Uterus (tissue), 4 donors: ENCODE results near the gene SLC6A17. TPM values are rescaled to one million over a fixed set of nuclear protein-coding genes. Genes with fewer than 3 reads are reported as not detected.

Source experiments
- DNase-seq, 2 donors: peaks; one replicate each; pipeline ENCODE4 v3.0.0-alpha.2; 2019 to 2020
- H3K27ac ChIP-seq, 2 donors: fragments of 200-600 bp; sonication (generic); 1 replicate in 1 of 2; 2 replicates in 1 of 2; pipeline ENCODE4 v1.5.1; 2016 to 2018
- H3K27me3 ChIP-seq, 2 donors: fragments of 200-600 bp; sonication (generic); one replicate each; pipeline ENCODE4 v1.5.1; 2018 to 2019; ENCODE audit warnings: control low read depth in 1 of 2
- H3K36me3 ChIP-seq, 2 donors: fragments of 200-600 bp; sonication (generic); one replicate each; pipeline ENCODE4 v1.5.1; 2019; ENCODE audit warnings: control low read depth in 1 of 2
- H3K4me1 ChIP-seq, 2 donors: fragments of 200-600 bp; sonication (generic); one replicate each; pipeline ENCODE4 v1.5.1; 2018 to 2019; ENCODE audit warnings: control low read depth in 1 of 2
- H3K4me3 ChIP-seq, 2 donors: fragments of 200-600 bp; sonication (generic); 1 replicate in 1 of 2; 2 replicates in 1 of 2; pipeline ENCODE4 v1.5.1; 2018 to 2019; ENCODE audit warnings: mild to moderate bottlenecking in 1 of 2
- H3K9me3 ChIP-seq, 2 donors: fragments of 200-600 bp; sonication (generic); one replicate each; pipeline ENCODE4 v1.5.1; 2019; ENCODE audit warnings: control low read depth in 1 of 2
- POLR2A ChIP-seq, 2 donors: fragments of 450-650 bp; IDR thresholded peaks; one replicate each; pipeline ENCODE4 v1.6.1; 2016; ENCODE audit warnings: antibody characterized with exemption in 2 of 2, mild to moderate bottlenecking in 1 of 2, moderate library complexity in 1 of 2
- intact Hi-C: fragments of 100-400 bp; cut with DNase I; formaldehyde crosslinking; loops from one replicate; pipeline ENCODE4 v1.15.1; 2023; ENCODE audit warnings: low total_unique reads
- total RNA-seq, 4 donors: library from RNA; depleted of rRNA in 3 of 4; stranded (reverse); fragments of >200 nt in 3 of 4; gene quantifications; one replicate each; pipeline versions ENCODE4 v1.1.0 to v1.2.4, GENCODE V29; 2014 to 2023
- TF ChIP-seq, protein P1 (sequence below), 4 experiments: fragments of 200-600 bp in 2 of 4; fragments of 450-650 bp in 2 of 4; sonication (generic) in 2 of 4; IDR thresholded peaks; one replicate each; pipeline ENCODE4 v1.5.1; 2016 to 2019; ENCODE audit warnings: antibody characterized with exemption in 4 of 4, mild to moderate bottlenecking in 2 of 4, moderate library complexity in 1 of 4
- donor health status: DM: yes; HTN: yes; CAD: no.

Gene SLC6A17
- total RNA-seq: under 1 TPM in 2 of 4 donors, not detected in 2; 0.07 to 0.15 TPM

DNA sequence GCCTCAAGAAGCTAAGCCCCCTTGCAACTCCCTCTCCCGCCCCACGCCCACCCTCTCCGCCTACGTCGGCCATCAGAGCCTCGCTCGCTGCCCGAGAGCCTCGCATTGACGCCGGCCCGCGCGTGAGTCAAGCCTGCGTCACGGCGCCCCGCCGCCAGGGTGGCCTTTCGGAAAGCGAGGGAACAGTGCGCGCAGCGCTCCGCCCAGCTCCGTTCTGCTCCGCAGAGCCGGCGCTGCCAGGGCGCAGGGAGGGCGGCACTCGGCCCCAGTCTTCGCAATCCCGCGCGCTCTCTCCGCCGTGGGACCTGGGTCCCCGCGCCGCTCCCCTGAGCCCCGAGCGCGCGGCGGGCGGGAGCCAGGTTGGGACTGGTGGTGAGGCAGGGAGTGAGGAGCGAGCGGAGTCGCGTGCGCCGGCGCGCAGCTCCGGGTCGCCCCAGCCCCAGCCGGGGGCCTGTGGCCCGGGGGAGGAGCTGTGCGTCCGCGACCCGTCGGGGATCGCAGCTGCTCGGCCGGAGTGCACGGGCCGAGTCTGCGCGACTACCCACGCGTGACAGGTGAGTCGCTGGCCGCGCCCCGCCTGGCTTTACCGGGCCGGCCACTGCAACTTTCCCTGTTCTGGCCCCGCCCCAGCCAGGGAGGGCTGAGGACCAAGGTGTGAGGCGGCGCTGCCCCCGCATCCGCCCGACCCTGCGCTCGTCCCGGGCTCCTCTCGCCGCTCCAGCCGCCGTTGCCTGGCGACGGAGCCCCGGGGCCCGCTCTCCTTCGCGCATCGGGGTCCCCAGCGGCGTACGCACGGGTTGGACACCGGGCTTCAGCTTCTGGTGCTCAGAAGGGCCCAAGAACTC is at the start of gene SLC6A17:
SLC6A17 (plus strand) TSS at position 165 of the 845 bp plus-strand sequence. CDS start 16,436 bp downstream, outside the sequence.
- Histone ChIP-seq H3K4me1 (peaks cover 0 to 5% of the 10 kb centered on the region in 2 donors), H3K36me3 (no peaks in the 10 kb centered on the region), H3K9me3 (no peaks in the 10 kb centered on the region), H3K27ac (no peak within 1 kb of the TSS), H3K4me3 (no peak within 1 kb of the TSS), H3K27me3 (peaks cover 0 to 15% of the 10 kb centered on the region in 2 donors)
- intact Hi-C loops: no loop called here
- no peak for DNase-seq
- no peak for TF ChIP-seq POLR2A (IDR thresholded peaks at IDR 0.05)
- TF ChIP-seq, protein P1, sequence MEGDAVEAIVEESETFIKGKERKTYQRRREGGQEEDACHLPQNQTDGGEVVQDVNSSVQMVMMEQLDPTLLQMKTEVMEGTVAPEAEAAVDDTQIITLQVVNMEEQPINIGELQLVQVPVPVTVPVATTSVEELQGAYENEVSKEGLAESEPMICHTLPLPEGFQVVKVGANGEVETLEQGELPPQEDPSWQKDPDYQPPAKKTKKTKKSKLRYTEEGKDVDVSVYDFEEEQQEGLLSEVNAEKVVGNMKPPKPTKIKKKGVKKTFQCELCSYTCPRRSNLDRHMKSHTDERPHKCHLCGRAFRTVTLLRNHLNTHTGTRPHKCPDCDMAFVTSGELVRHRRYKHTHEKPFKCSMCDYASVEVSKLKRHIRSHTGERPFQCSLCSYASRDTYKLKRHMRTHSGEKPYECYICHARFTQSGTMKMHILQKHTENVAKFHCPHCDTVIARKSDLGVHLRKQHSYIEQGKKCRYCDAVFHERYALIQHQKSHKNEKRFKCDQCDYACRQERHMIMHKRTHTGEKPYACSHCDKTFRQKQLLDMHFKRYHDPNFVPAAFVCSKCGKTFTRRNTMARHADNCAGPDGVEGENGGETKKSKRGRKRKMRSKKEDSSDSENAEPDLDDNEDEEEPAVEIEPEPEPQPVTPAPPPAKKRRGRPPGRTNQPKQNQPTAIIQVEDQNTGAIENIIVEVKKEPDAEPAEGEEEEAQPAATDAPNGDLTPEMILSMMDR (IDR thresholded peaks at IDR 0.05): no peak

GRCh38 chr1:110102081-110102480 is 48.2 kb upstream of the SLC6A17 start:
- no peak for DNase-seq
- Histone ChIP-seq H3K4me1 (no peaks in the 10 kb centered on the region), H3K27ac (no peak overlapping the region), H3K9me3 (no peaks in the 10 kb centered on the region), H3K27me3 (no peaks in the 10 kb centered on the region), H3K4me3 (no peak overlapping the region), H3K36me3 (no peaks in the 10 kb centered on the region)
- intact Hi-C loops: no loop called here
- TF ChIP-seq POLR2A (IDR thresholded peaks at IDR 0.05): no peak
- TF ChIP-seq, protein P1 (IDR thresholded peaks at IDR 0.05): no peak

DNA sequence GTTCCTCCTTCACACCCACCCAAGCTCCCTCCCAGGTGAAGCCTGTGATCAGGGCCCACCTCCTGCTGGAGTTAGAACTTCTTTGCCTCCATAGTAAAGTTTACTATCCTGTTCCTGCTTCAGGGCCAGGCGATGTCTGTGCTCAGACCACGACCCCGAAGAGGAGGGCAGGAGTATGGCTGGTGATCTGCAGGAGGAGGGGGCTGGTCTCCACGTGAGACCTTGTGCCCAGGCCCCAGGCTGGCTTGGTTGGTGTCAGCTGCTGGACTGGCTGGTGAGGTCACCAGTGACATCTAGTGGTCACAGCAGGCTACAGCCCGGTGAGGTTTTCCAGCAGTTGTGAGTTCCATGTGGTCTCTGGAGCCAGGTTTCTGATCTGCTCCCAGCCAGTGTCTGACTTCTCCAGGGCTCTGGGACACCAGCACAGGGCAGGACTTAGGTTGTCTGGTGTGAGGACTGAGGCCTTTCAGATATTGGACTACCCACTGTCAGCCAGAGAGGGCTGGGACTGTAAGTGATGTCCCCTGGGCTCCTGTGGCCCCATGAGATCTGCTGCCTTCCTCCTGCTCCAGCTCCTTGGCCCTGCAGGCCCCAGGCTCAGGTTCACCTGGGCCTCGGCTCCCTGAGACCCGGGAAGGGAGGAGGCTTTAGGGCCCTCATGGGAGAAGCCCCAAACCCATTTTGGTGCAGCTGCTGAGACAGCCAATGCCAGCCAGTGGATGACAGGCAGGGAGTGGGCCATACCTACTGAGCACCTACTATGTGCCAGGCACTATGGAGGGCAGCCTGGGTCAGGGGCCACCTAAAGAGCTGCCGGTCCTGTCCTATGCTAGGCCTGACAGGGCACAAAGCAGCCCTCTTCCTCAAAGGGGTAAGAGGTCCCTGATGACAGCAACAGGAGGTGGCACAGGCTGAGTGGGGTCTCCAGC is 44.0 kb upstream of the SLC6A17 start:
- Histone ChIP-seq H3K27me3 (no peaks in the 10 kb centered on the region), H3K36me3 (no peaks in the 10 kb centered on the region), H3K4me3 (no peak overlapping the region), H3K9me3 (no peaks in the 10 kb centered on the region), H3K27ac (no peak overlapping the region), H3K4me1 (no peaks in the 10 kb centered on the region)
- peak; percentile 62 to 73 for DNase-seq
- TF ChIP-seq POLR2A (IDR thresholded peaks at IDR 0.05): no peak
- TF ChIP-seq, protein P1 (IDR thresholded peaks at IDR 0.05): peak; percentile 87 to 92 (median 89)
- intact Hi-C loops: loop anchor here (5.0 kb wide), 1 partner anchor 54 kb away; no protein-coding TSS in a partner anchor

DNA sequence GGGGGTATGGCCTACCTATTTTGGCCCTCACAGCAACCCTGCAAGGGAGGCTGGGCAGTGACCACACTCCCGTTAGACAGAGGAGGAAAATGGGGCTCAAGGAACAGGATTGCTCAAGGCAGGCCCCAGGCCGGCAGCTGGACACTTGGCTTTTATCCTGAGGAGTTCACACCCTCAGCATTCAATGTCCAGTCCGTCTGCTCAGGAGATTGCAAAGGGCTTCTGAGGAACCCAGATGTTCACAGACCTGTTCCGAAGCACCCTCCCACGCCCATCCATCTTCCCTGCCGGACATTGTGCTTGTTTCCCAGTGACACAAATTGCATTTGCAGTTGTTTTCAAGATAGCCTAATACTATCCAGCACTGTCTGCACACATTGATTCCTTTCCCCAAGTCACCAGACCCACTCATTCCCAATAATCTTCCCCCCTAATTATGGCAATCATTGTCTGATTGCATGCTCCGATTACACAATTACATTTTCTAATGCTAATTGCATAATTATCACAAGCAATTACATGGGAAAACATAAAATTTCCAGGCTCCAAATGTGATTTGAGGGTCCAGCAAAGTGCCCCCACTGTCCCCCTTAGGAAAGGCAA is 42.3 kb upstream of the SLC6A17 start:
- TF ChIP-seq, protein P1 (IDR thresholded peaks at IDR 0.05): no peak
- no peak for TF ChIP-seq POLR2A (IDR thresholded peaks at IDR 0.05)
- H3K27me3 ChIP-seq: no peaks in the 10 kb centered on the region
- intact Hi-C loops: loop anchor here (5.0 kb wide), 1 partner anchor 56 kb away; no protein-coding TSS in a partner anchor
- no peak overlapping the region for H3K27ac ChIP-seq
- no peaks in the 10 kb centered on the region for H3K9me3 ChIP-seq
- H3K4me3 ChIP-seq: no peak overlapping the region
- H3K36me3 ChIP-seq: no peaks in the 10 kb centered on the region
- no peaks in the 10 kb centered on the region for H3K4me1 ChIP-seq
- DNase-seq: peak; percentile 27 to 55
